ENCODE results near the gene ITGAL. TPM values are rescaled to one million over a fixed set of nuclear protein-coding genes. Genes with fewer than 3 reads are reported as not detected.
A peak's percentile ranks its signal among the peaks of the same experiment; 100 is the strongest.

The ITGAL gene
- total and polyA plus RNA-seq, 2 of the 13 experiments (the other 11 are each of a cell fraction or from before 2014, with no cell fraction given) = 0.86 to 1.2 TPM

DNA sequence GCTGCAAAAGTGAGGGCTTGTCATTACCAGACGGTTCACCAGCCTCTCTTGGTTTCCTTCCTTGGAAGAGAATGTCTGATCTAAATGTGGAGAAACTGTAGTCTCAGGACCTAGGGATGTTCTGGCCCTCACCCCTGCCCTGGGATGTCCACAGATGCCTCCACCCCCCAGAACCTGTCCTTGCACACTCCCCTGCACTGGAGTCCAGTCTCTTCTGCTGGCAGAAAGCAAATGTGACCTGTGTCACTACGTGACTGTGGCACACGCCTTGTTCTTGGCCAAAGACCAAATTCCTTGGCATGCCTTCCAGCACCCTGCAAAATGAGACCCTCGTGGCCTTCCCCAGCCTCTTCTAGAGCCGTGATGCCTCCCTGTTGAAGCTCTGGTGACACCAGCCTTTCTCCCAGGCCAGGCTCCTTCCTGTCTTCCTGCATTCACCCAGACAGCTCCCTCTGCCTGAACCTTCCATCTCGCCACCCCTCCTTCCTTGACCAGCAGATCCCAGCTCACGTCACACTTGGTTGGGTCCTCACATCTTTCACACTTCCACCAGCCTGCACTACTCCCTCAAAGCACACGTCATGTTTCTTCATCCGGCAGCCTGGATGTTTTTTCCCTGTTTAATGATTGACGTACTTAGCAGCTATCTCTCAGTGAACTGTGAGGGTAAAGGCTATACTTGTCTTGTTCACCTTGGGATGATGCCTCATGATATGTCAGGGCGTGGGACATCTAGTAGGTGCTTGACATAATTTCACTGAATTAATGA lies 49.5 kb downstream of the ITGAL start (continued):
- TF ChIP-seq POLR2G (IDR thresholded peaks at IDR 0.05; ENCODE audit: low read depth, low read length) (no peak), YY1 (IDR thresholded peaks at IDR 0.05; ENCODE audit: insufficient read depth, insufficient replicate concordance, low read depth, low read length) (no peak), ZSCAN21 (CRISPR knock-in tag; IDR thresholded peaks at IDR 0.05; ENCODE audit: borderline replicate concordance) (no peak; the same call in 1 of the 2 replicates), ZNF746 (CRISPR knock-in tag; IDR thresholded peaks at IDR 0.05) (peak; percentile 64; the same call in 1 of the 2 replicates), ZBTB39 (CRISPR knock-in tag; IDR thresholded peaks at IDR 0.05) (no peak; the same call in 1 of the 2 replicates), ZNF350 (CRISPR knock-in tag; IDR thresholded peaks at IDR 0.05; ENCODE audit: borderline replicate concordance, low read depth) (peak; percentile 61; the same call in 1 of the 2 replicates), SNAI1 (CRISPR knock-in tag; IDR thresholded peaks at IDR 0.05; ENCODE audit: borderline replicate concordance) (no peak; the same call in 1 of the 2 replicates), FOSL2 (CRISPR knock-in tag; IDR thresholded peaks at IDR 0.05) (no peak), ZNF383 (CRISPR knock-in tag; IDR thresholded peaks at IDR 0.05; ENCODE audit: borderline replicate concordance) (no peak), NONO (IDR thresholded peaks at IDR 0.05) (no peak), NONO (CRISPR knock-in tag; conservative IDR thresholded peaks at IDR 0.05) (no peak; the same call in 1 of the 2 replicates), ZFP36 (IDR thresholded peaks at IDR 0.05; ENCODE audit: borderline replicate concordance, low read depth, low read length, partially characterized antibody) (no peak), KLF15 (CRISPR knock-in tag; IDR thresholded peaks at IDR 0.05; ENCODE audit: borderline replicate concordance) (no peak), RBFOX2 (IDR thresholded peaks at IDR 0.05; ENCODE audit: low read depth, low read length) (no peak), HNRNPUL1 (IDR thresholded peaks at IDR 0.05; ENCODE audit: low read depth, low read length) (no peak), KDM1A (CRISPR knock-in tag; IDR thresholded peaks at IDR 0.05) (no peak), ZNF580 (CRISPR knock-in tag; IDR thresholded peaks at IDR 0.05; ENCODE audit: borderline replicate concordance, low read depth) (no peak), ZFP1 (CRISPR knock-in tag; IDR thresholded peaks at IDR 0.05) (no peak), SP1 (IDR thresholded peaks at IDR 0.05) (no peak), SP1 (CRISPR knock-in tag; IDR thresholded peaks at IDR 0.05) (no peak), HDAC6 (IDR thresholded peaks at IDR 0.05; ENCODE audit: low read depth, low read length) (no peak), PHF21A (CRISPR knock-in tag; IDR thresholded peaks at IDR 0.05) (peak; percentile 72), TEAD2 (CRISPR knock-in tag; IDR thresholded peaks at IDR 0.05) (no peak), KAT8 (CRISPR knock-in tag; IDR thresholded peaks at IDR 0.05) (peak; percentile 63; the same call in 1 of the 2 replicates), SP140L (CRISPR knock-in tag; IDR thresholded peaks at IDR 0.05; ENCODE audit: borderline replicate concordance) (no peak), ZNF230 (CRISPR knock-in tag; IDR thresholded peaks at IDR 0.05) (peak; percentile 50; the same call in 1 of the 2 replicates), SMYD3 (CRISPR knock-in tag; IDR thresholded peaks at IDR 0.05) (0 out of 2 replicates have a peak, but pooled peaks have one; percentile 63)
